Frontal cortex (tissue), 4 donors: ENCODE measurements around the gene LALBA. TPM values are rescaled to one million over a fixed set of nuclear protein-coding genes. Genes with fewer than 3 reads are reported as not detected.
"Not testable (repeated sequence)": the region's sequence is repeated elsewhere in the genome, so short reads cannot be mapped to it uniquely, and the experiment has no call there.

Source experiments
- DNase-seq, 2 donors: peaks; one replicate each; pipeline ENCODE4 v3.0.0; 2012; ENCODE audit warnings: low spot score in 2 of 2
- FAIRE-seq: peaks from 2 replicates; lab custom pipeline; 2012; peaks lifted over from hg19 to GRCh38; lab: Jason Lieb, UNC
- total RNA-seq: library from RNA; depleted of rRNA; stranded (reverse); fragments of >200 nt; gene quantifications from one replicate; pipeline ENCODE4 v1.2.3, GENCODE V29; 2014
- donor health status: control.
- donor health status: control.
- donor health status: control.

The LALBA gene
- not detected for total RNA-seq

DNA sequence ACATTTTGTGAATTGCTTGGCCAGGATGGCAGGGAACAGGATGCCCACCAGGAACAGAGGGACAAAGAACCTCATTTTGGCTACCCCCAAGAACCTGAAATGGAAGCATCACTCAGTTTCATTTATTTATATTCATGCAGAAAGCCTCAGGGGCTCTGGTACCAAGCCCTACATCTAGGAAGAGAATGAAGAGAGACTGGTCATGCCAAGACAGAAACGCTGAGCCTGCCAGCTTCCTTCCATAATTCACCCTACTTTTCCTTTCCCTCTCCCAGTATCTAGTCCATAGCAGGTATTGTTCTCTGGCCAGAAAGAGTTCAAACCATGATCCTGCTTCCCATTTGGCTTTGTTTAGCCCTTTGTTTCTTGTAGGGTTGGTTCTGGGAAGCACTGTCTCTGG, at the start of gene LALBA:
LALBA (minus strand) TSS at position 101 of the 400 bp plus-strand sequence; CDS start at position 75, 26 bp downstream.
- DNase-seq: no peak
- FAIRE-seq: no peak

DNA sequence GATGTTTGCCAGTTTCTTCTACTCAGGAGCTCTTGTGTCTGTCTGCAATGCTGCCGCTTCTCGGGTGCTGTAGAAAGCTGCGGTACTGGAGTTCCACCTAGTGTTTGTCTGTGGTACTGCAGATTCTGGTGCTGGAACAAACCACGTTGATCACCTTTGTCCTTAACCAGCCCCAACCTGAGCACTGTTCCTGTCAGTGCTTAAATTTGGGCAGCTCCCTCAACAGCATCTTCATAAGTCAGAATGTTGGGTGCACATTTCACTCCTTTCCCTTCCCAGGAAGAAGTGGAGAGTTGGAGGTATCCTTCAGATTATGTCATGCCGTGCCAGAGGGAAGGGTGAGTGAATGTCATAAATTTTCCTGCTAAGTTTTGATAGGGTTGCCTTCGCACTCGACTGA, 48.7 kb upstream of the LALBA start:
- FAIRE-seq: peak; percentile 76

DNA sequence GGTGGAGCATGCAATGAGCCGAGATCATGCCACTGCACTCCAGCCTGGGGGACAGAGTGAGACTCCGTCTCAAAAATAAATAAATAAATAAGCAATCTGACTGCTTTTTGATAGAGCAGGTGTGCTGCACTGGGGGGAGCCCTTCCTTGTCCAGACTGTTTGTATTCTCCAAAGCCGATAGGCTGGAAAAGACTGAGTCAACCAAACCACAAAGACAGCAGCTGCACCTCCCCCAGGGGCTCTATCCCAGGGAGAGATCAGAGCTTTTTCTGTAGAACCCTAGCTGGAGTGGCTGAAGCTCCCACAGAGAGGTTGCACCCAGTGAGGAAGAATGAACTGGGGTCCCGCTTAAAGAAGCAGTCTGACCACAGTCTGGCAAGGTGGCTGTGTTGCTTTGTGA, 45.8 kb upstream of the LALBA start:
- FAIRE-seq (no peak), DNase-seq (no peak)

More for the DNA sequence above, 48.7 kb upstream of the LALBA start:
- peak; percentile 31 to 64 for DNase-seq

DNA sequence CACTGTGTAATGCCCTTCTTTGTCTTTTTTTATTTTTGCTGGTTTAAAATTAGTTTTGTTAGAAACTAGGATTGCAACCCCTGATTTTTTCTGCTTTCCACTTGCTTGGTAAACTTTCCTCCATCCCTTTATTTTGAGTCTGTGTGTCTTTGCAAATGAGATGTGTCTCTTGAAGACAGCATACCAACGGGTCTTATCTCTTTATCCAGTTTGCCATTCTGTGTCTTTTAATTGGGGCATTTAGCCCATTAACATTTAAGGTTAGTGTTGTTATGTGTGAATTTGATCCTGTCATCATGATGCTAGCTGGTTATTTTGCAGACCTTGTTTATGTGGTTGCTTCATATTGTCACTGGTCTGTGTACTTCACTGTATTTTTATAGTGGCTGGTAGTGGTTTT, 43.5 kb upstream of the LALBA start:
- FAIRE-seq (no peak), DNase-seq (no peak)

DNA sequence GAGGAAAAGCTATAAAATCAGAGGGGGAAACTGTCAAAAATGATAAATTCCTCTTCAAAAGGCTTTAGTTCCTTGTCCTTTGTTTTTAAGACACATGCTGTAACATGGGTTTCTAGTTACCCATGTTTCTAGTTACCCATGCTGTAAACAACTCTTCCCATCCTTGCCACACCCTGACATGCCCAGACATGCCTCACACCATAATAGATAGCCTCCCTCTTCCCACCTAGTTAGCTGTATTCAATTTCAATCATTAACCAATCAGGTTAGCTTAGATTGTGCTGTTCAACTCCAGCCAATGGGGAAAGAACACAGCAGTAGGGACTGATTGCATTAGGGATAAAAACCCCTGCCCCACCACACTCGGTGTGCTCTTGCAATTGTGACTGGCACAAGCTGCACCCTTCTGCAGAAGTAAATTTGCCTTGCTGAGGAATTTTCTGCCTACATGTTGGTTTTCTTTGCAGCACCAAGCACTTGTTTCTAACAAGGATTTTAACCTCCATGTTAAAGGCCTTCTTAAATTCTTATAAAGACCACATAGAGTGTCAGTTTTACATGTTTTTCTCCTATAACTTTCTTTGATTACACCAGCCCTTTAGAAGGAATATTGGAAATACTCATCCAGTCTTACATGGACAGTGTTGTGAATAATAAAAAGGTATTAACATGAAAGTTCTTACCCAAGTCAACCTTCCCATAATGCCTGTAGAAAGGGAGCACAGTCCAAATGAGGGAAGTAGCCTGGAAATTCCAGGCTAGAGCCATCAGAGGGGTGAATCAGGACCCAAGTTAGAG, 32.5 kb upstream of the LALBA start:
- DNase-seq: no peak
- no peak for FAIRE-seq

DNA sequence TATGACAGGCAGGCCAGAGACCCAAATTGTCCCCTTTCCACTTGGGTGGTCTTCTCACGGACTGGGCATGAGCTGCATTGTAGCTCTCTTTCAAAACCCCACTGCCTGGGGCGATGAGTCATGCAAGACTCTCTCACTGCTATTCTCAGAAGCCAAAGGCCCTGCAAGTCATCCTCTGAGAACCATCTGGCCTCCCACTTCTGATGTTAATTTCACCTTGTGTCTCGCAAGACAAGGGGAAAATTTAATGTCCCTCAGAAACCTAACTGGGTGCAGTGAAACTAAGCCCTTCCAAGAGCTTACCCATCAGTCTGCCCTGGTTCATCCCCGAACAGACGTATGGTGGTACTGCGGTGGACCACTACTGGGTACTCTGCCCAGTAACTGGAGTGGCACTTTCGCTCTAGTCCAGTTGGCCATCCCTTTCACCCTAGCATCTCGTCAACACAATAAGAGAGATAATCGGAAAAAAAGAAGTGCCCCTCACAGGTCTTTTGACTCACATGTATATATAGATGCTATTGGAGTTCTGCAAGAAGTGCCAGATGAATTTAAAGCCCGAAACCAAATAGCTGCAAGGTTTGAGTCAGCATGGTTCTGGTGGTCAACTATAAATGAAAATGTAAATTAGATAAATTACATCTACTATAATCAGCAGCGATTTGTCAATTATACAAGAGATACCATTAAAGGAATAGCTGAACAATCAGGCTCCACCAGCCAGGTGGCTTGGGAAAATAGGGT, 31.3 kb upstream of the LALBA start:
- DNase-seq (no peak), FAIRE-seq (no peak)

DNA sequence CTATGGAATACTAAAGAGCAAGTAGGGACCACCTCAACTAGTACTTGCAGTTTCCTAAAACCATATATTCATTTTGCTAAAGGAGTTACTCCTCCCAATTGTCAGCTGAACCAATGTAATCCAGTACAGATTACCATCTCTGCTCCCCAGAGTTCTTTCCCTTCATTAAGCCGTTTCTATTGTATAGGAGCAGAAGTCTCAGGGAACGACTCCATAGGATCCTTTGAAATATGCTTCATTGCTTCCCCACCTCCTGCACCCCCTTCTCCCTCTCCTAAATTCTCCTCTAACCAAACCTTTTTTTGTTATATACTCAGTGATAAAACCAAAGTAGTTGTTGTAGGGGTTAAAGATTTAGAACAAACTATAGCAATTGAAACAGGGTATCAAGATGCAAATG, 30.7 kb upstream of the LALBA start:
- FAIRE-seq (no peak), DNase-seq (no peak)

DNA sequence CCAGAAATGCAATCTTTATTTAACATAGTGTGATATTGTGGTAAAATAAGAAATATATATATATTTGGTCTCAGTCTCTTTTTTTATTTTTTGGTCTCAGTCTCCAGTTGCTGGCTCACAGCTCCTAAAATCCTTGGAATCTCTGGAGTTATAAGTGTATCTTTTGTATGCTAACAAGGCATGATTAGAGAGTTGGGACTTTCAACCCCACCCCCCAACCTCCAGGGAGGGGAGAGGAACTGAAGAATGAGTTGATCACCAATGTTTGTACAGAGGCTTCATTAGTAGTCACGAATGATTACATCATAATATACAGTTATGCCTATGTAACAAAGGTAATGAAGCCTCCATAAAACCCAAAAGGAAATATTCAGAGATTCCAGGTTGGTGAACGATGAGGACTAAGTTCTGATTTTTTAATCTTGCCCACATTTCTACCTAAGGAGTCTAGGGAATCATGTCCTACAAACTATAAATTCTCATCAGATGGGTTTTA, 22.8 kb upstream of the LALBA start:
- no peak for DNase-seq
- no peak for FAIRE-seq

DNA sequence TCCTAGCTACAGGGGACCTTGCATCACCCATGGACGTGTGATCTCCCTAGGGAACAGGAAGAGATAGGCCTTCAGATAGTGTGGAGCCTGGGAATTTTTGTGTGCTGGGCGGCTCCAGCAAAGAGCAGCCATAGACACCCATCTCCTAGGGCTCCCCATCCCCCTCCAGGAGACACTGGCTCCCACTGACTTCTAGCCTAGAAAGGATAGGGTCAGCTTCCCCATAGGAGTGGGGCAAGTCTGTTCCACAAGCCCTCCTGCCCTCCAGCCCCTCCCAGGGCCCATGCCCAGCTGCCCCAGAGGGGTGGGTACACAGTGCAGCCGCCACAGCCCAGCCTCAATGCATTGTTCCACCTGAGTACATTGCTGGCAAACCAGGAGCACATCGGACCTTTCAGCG, 16.5 kb upstream of the LALBA start:
- no peak for FAIRE-seq
- no peak for DNase-seq

DNA sequence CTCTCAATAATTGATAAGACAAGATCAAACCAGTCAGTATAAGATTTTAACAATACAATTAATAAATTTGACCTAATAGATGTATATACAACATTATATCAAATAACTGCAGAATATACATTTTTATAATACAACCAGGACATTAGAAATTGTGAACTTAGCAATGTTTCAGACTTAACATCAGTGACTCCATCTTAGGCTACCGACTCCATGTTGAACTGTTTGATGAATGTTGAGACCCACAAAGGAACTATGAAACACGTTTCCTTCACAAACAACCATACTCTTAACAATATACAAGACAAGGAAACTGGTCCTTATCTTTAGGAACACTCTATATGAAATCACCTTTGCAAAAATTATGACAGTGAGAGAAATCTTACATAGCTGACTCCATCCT, 13.9 kb upstream of the LALBA start:
- DNase-seq (no peak), FAIRE-seq (no peak)

DNA sequence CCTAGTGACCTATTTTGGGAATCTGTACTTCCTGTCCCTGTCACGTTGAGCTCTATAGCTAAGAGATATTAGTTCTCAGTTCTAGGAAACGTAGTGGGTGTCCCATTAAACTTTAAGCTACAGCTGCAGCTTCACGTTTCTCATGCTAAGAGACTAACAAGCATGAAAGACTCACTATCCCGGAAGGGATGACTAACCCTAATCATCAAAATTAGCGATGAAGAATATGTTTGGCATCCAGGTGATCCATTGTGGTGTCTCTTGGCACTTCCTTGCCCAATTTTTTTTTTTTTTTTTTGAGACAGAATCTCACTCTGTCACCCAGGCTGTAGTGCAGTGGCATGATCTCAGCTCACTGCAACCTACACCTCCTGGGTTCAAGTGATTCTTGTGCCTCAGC, 11.0 kb upstream of the LALBA start:
- no peak for DNase-seq
- no peak for FAIRE-seq

DNA sequence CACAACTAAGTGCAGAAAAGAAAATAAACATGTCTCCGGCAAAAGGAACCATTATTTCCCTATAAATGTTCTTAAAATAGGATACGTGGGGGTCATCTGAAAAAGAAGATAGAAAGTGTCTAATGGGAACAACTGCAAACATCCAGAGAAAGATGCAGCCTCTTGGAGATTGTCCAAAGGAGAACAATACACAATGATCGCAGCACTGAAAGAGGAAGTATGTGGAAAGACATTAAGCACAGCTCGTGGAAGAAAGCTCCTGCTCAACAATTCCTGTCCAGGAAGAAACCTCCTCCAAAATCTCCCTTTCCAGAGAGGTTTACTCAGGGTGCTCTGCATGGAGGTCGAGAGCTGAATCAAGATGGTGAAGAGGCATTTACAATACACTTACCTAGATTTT, 2.5 kb upstream of the LALBA start:
- FAIRE-seq (no peak), DNase-seq (peak in 1 of 2 donors; percentile 10)

DNA sequence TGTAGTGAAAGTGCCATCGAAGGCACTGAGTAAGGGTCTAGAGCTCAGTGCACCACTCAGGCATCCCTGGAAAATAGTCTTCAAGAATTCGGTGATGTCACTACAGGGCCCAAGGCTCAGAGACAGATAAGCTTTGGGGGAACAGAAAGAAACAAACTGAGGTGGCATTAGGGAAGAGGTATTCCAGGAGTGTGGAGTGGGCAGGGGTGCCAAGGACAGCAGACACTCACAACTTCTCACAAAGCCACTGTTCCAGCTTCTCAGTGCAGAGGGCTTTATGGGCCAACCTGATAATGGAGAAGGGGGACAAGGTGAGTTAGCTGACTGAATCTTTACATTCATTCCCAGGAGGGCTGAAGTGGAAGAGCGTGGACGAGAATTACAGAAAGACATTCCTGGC, 2.1 kb downstream of the LALBA start:
- DNase-seq: no peak
- no peak for FAIRE-seq

DNA sequence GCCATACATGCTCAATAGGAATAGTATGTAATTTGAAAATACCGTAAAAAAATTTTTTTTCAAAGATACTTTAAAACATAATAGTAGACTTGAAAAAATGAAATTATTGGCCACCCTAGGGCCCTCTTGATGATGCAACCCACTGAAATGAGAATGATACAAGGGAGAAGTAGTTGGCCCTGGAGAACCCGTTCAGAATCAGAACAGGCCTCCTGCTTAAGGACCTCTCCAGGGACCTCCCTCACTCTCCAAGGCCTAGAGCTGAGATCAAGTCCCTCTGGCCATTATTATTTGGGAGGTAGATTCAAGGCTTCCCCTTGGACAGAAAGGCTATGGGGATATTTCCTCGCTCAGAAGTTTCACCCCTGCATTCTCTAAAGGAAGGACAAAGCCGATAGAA, 11.9 kb downstream of the LALBA start:
- DNase-seq (no peak), FAIRE-seq (no peak)

DNA sequence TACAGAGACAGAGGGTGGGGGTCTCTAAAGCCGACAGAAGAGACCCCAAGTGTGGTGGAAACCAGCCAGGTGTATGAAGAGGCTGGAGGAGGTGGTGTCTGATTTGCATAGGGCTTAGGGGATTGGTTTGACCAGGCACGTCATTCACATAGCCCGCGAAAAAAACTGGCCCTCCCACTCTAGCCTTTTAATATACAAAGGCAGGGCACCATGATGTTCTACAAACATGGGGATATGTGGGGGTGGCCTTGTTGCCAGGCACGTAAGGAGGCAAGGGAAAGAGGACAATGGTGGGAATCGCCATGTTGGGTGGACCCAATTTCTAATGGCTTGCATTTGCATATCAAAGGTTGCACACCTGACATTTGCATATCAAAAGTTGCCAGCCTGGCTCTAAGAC, 13.2 kb downstream of the LALBA start:
- DNase-seq (no peak), FAIRE-seq (no peak)

DNA sequence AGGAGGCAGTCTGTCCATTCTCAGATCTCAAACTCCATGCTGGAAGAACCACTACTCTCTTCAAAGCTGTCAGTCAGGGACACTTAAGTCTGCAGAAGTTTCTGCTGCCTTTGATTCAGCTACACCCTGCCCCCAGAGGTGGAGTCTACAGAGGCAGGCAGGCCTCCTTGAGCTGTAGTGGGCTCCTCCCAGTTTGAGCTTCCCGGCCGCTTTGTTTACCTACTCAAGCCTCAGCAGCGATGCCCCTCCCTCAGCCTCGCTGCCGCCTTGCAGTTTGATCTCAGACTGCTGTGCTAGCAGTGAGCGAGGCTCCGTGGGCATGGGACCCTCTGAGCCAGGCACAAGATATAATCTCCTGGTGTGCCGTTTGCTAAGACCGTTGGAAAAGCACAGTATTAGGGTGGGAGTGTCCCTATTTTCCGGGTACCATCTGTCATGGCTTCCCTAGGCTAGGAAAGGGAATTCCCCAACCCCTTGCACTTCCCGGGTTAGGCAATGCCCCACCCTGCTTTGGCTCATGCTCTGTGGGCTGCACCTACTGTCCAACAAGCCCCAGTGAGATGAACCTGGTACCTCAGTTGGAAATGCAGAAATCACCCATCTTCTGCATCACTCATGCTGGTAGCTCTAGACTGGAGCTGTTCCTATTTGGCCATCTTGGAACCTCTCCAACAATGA, 16.0 kb downstream of the LALBA start:
- FAIRE-seq, DNase-seq: not testable (repeated sequence)

DNA sequence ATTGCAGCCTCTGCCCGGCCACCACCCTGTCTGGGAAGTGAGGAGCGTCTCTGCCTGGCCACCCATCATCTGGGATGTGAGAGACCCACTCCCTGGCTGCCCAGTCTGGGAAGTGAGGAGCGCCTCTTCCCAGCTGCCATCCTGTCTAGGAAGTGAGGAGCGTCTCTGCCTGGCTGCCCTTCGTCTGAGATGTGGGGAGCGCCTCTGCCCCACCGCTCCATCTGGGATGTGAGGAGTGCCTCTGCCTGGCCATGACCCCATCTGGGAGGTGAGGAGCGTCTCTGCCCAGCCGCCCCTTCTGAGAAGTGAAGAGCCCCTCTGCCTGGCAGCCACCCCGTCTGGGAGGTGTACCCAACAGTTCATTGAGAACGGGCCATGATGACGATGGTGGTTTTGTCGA, 18.2 kb downstream of the LALBA start:
- not testable (repeated sequence) for FAIRE-seq

DNA sequence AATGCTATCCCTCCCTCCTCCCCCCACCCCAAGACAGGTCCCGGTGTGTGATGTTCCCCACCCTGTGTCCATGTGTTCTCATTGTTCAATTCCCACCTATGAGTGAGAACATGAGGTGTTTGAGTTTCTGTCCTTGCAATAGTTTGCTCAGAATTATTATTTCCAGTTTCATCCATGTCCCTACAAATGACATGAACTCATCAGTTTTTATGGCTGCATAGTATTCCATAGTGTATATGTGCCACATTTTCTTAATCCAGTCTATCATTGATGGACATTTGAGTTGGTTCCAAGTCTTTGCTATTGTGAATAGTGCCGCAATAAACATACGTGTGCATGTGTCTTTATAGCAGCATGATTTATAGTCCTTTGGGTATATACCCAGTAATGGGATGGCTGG, 22.8 kb downstream of the LALBA start:
- not testable (repeated sequence) for FAIRE-seq, DNase-seq

More for the DNA sequence above, 18.2 kb downstream of the LALBA start:
- DNase-seq: not testable (repeated sequence)

DNA sequence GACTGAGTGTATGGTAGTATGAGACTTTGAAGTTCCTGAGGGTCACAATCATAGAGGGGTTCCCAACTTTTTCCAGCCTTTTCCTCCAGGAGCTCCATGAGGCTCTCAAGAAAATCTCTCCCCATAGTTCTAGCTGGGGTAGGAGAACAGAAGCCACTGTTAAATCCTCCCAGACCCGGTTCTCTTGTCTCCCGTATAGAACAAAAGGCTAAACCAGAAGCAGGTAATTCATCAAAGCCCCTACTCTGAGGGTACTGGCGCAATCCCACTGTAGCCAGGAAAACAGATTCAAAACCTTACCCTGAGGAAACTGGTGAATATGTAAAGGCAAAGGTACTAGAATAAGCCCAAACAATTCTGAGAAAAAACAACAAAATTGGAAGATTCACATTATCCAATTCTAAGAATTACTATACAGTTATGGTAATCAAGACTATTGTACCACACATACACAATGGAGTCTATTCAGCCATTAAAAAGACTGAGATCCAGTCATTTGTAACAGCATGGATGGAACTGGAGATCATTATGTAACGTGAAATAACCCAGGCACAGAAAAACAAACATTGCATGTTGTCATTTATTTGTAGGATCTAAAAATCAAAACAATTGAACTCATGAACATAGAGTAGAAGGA, 23.9 kb downstream of the LALBA start:
- FAIRE-seq: no peak
- no peak for DNase-seq

DNA sequence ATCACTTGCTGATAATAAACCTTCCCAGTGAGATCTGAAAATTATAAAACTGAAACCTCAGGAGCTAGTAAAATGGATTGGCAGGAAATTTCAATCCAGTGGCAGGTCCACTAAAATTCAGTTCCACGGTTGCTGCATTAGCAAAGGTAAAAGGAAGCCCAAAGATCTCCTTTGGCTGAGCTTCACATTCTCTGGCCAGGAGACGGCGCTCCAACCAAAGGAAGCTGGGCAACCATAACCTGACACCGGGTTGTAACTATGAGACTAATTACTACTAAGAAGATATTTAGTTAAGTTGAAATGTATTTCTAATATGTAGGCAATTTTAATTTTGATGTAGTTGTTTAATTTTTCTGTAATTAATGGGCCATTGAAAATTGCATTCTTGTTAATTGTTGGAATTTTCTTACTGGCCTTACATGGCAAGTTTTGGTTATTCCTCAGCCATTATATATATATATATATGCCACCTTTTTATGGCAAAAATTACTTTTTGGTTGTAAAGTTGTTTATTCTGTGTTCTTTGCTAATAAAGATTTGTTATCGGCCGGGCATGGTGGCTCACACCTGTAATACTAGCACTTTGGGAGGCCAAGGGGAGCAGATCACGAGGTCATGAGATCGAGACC, 27.4 kb downstream of the LALBA start:
- FAIRE-seq: no peak

More for the DNA sequence above, 27.4 kb downstream of the LALBA start:
- DNase-seq: no peak
